OCI-LY1 (cell line): ENCODE measurements around the gene ACSS1.

Experiments
- H2AFZ ChIP-seq: fragments of 200-600 bp; sonication (generic), shearing (Covaris generic); 2 replicates; pipeline ENCODE4 v1.6.0; 2014; ENCODE audit warnings: antibody characterized with exemption, mild to moderate bottlenecking, low read length
- H3F3A ChIP-seq: fragments of 200-600 bp; sonication (generic), shearing (Covaris generic); 2 replicates; pipeline ENCODE4 v1.6.0; 2014; ENCODE audit warnings: mild to moderate bottlenecking, antibody characterized with exemption, low read length, moderate library complexity; ENCODE audit not compliant: insufficient read depth
- H3K27ac ChIP-seq: fragments of 200-600 bp; sonication (generic); 2 replicates; pipeline ENCODE4 v1.5.1; 2014; ENCODE audit warnings: low read length, mixed run types, mild to moderate bottlenecking, low read depth; ENCODE audit not compliant: poor library complexity, severe bottlenecking
- H3K27me3 ChIP-seq: fragments of 200-600 bp; sonication (generic); 2 replicates; pipeline ENCODE4 v1.6.0; 2014; ENCODE audit warnings: antibody characterized with exemption, mild to moderate bottlenecking, low read length, moderate library complexity; ENCODE audit not compliant: insufficient read depth
- H3K36me3 ChIP-seq: fragments of 200-600 bp; sonication (generic); 2 replicates; pipeline ENCODE4 v1.6.1; 2014; ENCODE audit warnings: mild to moderate bottlenecking, antibody characterized with exemption, low read length, moderate library complexity, mixed read lengths; ENCODE audit not compliant: insufficient read depth
- H3K4me1 ChIP-seq: fragments of 200-600 bp; sonication (generic); 2 replicates; pipeline ENCODE4 v1.5.1; 2014; ENCODE audit warnings: mild to moderate bottlenecking, low read length, moderate library complexity; ENCODE audit not compliant: insufficient read depth, severe bottlenecking
- H3K4me2 ChIP-seq: fragments of 200-600 bp; sonication (generic), shearing (Covaris generic); 2 replicates; pipeline ENCODE4 v1.6.1; 2014; ENCODE audit warnings: low read length
- H3K4me3 ChIP-seq: fragments of 200-600 bp; sonication (generic); 2 replicates; pipeline ENCODE4 v1.5.1; 2014; ENCODE audit warnings: low read length, low read depth, mild to moderate bottlenecking, mixed read lengths; ENCODE audit not compliant: poor library complexity, severe bottlenecking
- H3K79me2 ChIP-seq: fragments of 200-600 bp; shearing (Covaris generic); 2 replicates; pipeline ENCODE4 v1.6.1; 2016; ENCODE audit warnings: mixed run types, low read length, mixed read lengths; ENCODE audit not compliant: insufficient read depth
- H3K9ac ChIP-seq: fragments of 200-600 bp; sonication (generic), shearing (Covaris generic); 2 replicates; pipeline ENCODE4 v1.6.1; 2014; ENCODE audit warnings: mild to moderate bottlenecking, low read length, mixed read lengths
- H3K9me2 ChIP-seq: fragments of 200-600 bp; sonication (generic), shearing (Covaris generic); 2 replicates; pipeline ENCODE4 v1.6.1; 2014; ENCODE audit warnings: low read depth, mild to moderate bottlenecking, low read length, mixed read lengths
- H3K9me3 ChIP-seq: fragments of 200-600 bp; shearing (Covaris generic); 2 replicates; pipeline ENCODE4 v1.6.1; 2014; ENCODE audit warnings: low read length, mixed read lengths
- H4K20me1 ChIP-seq: fragments of 200-600 bp; sonication (generic), shearing (Covaris generic); 2 replicates; pipeline ENCODE4 v1.6.0; 2016; ENCODE audit warnings: mild to moderate bottlenecking, low read length; ENCODE audit not compliant: insufficient read depth
- EZH2 ChIP-seq: fragments of 200-600 bp; sonication (generic), shearing (Covaris generic); IDR thresholded peaks from 2 replicates; pipeline ENCODE4 v1.8.0; 2017; ENCODE audit warnings: borderline replicate concordance, mixed run types, mild to moderate bottlenecking, antibody characterized with exemption, low read length, moderate library complexity, mixed read lengths
- TF ChIP-seq, protein P1 (sequence below): fragments of 200-600 bp; sonication (generic), shearing (Covaris generic); IDR thresholded peaks from 2 replicates; pipeline ENCODE4 v1.5.1; 2017; ENCODE audit warnings: mild to moderate bottlenecking, antibody characterized with exemption, low read length, moderate library complexity, mixed read lengths

Gene ACSS1

GRCh38 chr20:25087186-25087929, 29.4 kb upstream of the ACSS1 start:
- Histone ChIP-seq H3K4me1 (peaks cover 4% of the 10 kb centered on the region), H3K27ac (no peak overlapping the region), H3K4me2 (no peak overlapping the region), H3K9ac (no peak overlapping the region), H3K9me3 (no peaks in the 10 kb centered on the region), H3K79me2 (no peaks in the 10 kb centered on the region), H3K36me3 (no peaks in the 10 kb centered on the region), H2AFZ (no peak overlapping the region), H3K4me3 (no peak overlapping the region), H4K20me1 (no peaks in the 10 kb centered on the region), H3K27me3 (no peaks in the 10 kb centered on the region), H3K9me2 (no peaks in the 10 kb centered on the region), H3F3A (no peaks in the 10 kb centered on the region)
- TF ChIP-seq, protein P1, sequence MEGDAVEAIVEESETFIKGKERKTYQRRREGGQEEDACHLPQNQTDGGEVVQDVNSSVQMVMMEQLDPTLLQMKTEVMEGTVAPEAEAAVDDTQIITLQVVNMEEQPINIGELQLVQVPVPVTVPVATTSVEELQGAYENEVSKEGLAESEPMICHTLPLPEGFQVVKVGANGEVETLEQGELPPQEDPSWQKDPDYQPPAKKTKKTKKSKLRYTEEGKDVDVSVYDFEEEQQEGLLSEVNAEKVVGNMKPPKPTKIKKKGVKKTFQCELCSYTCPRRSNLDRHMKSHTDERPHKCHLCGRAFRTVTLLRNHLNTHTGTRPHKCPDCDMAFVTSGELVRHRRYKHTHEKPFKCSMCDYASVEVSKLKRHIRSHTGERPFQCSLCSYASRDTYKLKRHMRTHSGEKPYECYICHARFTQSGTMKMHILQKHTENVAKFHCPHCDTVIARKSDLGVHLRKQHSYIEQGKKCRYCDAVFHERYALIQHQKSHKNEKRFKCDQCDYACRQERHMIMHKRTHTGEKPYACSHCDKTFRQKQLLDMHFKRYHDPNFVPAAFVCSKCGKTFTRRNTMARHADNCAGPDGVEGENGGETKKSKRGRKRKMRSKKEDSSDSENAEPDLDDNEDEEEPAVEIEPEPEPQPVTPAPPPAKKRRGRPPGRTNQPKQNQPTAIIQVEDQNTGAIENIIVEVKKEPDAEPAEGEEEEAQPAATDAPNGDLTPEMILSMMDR = no peak
- TF ChIP-seq EZH2 = no peak

GRCh38 chr20:25085756-25086495, 28.0 kb upstream of the ACSS1 start:
- Histone ChIP-seq H3K9me3 (no peaks in the 10 kb centered on the region), H3K9me2 (no peaks in the 10 kb centered on the region), H3K36me3 (no peaks in the 10 kb centered on the region), H3K4me1 (peaks cover 2% of the 10 kb centered on the region), H3K4me3 (no peak overlapping the region), H4K20me1 (no peaks in the 10 kb centered on the region), H3K79me2 (no peaks in the 10 kb centered on the region), H3K4me2 (no peak overlapping the region), H2AFZ (no peak overlapping the region), H3K27me3 (no peaks in the 10 kb centered on the region), H3K9ac (no peak overlapping the region), H3K27ac (no peak overlapping the region), H3F3A (no peaks in the 10 kb centered on the region)
- TF ChIP-seq, protein P1 = no peak
- no peak for TF ChIP-seq EZH2

DNA sequence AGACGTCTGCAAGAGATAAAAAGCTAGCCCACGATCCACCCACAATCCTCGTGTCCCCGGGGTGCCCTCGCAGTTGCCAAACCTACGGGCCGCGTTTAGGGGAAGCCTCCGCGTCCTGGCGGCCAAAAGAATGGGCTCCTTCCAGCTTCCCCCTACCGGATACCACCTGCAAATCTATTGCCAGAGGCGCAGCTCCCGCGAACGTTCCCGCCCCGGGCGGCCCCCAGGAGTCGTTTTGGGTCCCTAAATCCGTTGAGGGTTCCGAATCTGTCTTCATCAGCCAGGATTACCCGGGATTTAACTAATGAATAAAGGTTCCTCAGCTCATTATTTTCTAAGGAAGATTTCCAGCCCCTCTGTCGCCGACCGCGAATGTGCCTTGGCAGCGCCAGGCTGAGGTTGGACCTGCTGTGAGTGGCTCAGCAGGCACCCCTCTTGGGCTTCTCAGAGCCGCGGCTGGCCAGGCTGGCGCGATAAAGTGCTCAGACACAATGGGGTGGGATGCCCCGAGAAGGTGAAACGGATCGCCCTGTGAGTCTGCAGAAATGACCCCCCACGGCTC, 26.8 kb upstream of the ACSS1 start:
- Histone ChIP-seq H3K4me2 (no peak overlapping the region), H3K4me3 (no peak overlapping the region), H3K9me2 (no peaks in the 10 kb centered on the region), H3K4me1 (no peaks in the 10 kb centered on the region), H3K36me3 (no peaks in the 10 kb centered on the region), H3K27ac (no peak overlapping the region), H3K79me2 (no peaks in the 10 kb centered on the region), H3K9me3 (no peaks in the 10 kb centered on the region), H2AFZ (no peak overlapping the region), H3K27me3 (no peaks in the 10 kb centered on the region), H4K20me1 (no peaks in the 10 kb centered on the region), H3K9ac (no peak overlapping the region), H3F3A (no peaks in the 10 kb centered on the region)
- TF ChIP-seq, protein P1 = no peak
- TF ChIP-seq EZH2 = no peak
